Right renal pelvis (tissue), 4 donors: ENCODE results near the gene NR5A2. TPM values are rescaled to one million over a fixed set of nuclear protein-coding genes. Genes with fewer than 3 reads are reported as not detected.
"Not testable (repeated sequence)": the region's sequence is repeated elsewhere in the genome, so short reads cannot be mapped to it uniquely, and the experiment has no call there.

ENCODE experiments used
- DNase-seq, 4 donors: peaks; one replicate each; pipeline ENCODE4 v3.0.0-alpha.2; 2013; ENCODE audit warnings: low read depth in 4 of 4, low spot score in 3 of 4, missing footprints in 1 of 4
- polyA plus RNA-seq, 4 donors: library from polyadenylated mRNA; unstranded; fragments of 120-200 nt; gene quantifications; one replicate each; pipeline ENCODE4 v1.2.1, GENCODE V29; 2013; ENCODE audit not compliant: insufficient read length in 4 of 4

The NR5A2 gene
- polyA plus RNA-seq, 4 donors, result 2.1 to 2.9 (median 2.3) TPM

GRCh38 chr1:200185191-200185590 lies 157.7 kb downstream of the NR5A2 start:
- DNase-seq, result not testable (repeated sequence)

GRCh38 chr1:200187332-200187731 lies 159.8 kb downstream of the NR5A2 start:
- DNase-seq, result not testable (repeated sequence)

GRCh38 chr1:200191993-200192392 lies 164.5 kb downstream of the NR5A2 start:
- no peak for DNase-seq

- no peak for DNase-seq
Measured at GRCh38 chr1:200194477-200194876, 167.0 kb downstream of the NR5A2 start.

- no peak for DNase-seq
Measured at GRCh38 chr1:200198236-200198635, 170.7 kb downstream of the NR5A2 start.

GRCh38 chr1:200205216-200205995 lies 177.9 kb downstream of the NR5A2 start:
- no peak for DNase-seq

GRCh38 chr1:200206340-200206739 lies 178.8 kb downstream of the NR5A2 start:
- no peak for DNase-seq

- DNase-seq, result no peak
Measured at GRCh38 chr1:200206761-200207160, 179.3 kb downstream of the NR5A2 start.

- no peak for DNase-seq
Measured at GRCh38 chr1:200207711-200208126, 180.2 kb downstream of the NR5A2 start.

GRCh38 chr1:200211157-200211556 lies 183.6 kb downstream of the NR5A2 start:
- no peak for DNase-seq

- no peak for DNase-seq
Measured at GRCh38 chr1:200213392-200213791, 185.9 kb downstream of the NR5A2 start.

GRCh38 chr1:200213921-200214320 lies 186.4 kb downstream of the NR5A2 start:
- DNase-seq, result no peak

GRCh38 chr1:200215350-200215749 lies 187.8 kb downstream of the NR5A2 start:
- DNase-seq, result no peak

GRCh38 chr1:200217703-200218102 lies 190.2 kb downstream of the NR5A2 start:
- no peak for DNase-seq

- DNase-seq, result no peak
Measured at GRCh38 chr1:200221614-200222282, 194.2 kb downstream of the NR5A2 start.

- DNase-seq, result no peak
Measured at GRCh38 chr1:200223207-200223606, 195.7 kb downstream of the NR5A2 start.

GRCh38 chr1:200223613-200224012 lies 196.1 kb downstream of the NR5A2 start:
- no peak for DNase-seq

- DNase-seq, result no peak
Measured at GRCh38 chr1:200224315-200224714, 196.8 kb downstream of the NR5A2 start.

GRCh38 chr1:200226268-200226968 lies 198.9 kb downstream of the NR5A2 start:
- DNase-seq, result no peak

GRCh38 chr1:200226969-200227303 lies 199.4 kb downstream of the NR5A2 start:
- no peak for DNase-seq
